Mammary epithelial cell (primary cell): ENCODE measurements around the gene EARS2.

Source experiments
- EZH2 ChIP-seq: IDR thresholded peaks from 2 replicates; pipeline ENCODE4 v1.6.1; 2012; ENCODE audit warnings: low read length, inconsistent platforms, borderline replicate concordance
- TF ChIP-seq, protein P1 (sequence below), 2 donors: IDR thresholded peaks in 1 of 2; conservative IDR thresholded peaks in 1 of 2; 2 replicates each; pipeline ENCODE4 v1.5.1; 2011 to 2012; ENCODE audit warnings: inconsistent platforms in 2 of 2, low read length in 2 of 2, mild to moderate bottlenecking in 2 of 2, control low read depth in 1 of 2, low read depth in 1 of 2; ENCODE audit not compliant: insufficient read depth in 1 of 2; ENCODE audit errors: extremely low read depth in 1 of 2

DNA sequence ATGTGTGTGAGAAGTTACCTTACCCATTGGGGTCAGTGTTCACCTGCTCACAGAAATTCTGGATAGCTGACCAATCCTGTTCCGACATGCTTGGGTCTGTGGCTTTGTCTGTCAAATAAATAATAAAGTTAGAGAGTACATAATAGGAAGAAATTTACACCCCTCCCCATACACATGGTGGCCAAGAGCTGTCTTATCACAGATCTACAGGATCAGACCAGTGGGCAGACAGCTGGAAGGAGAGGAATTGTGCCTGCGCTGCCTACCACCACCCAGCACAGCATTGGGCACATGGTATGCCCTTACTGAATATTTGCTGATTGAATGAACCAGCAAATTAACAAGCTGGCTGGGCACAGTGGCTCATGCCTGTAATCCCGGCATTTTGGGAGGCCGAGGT lies 61.5 kb downstream of the EARS2 start:
- TF ChIP-seq, protein P1, sequence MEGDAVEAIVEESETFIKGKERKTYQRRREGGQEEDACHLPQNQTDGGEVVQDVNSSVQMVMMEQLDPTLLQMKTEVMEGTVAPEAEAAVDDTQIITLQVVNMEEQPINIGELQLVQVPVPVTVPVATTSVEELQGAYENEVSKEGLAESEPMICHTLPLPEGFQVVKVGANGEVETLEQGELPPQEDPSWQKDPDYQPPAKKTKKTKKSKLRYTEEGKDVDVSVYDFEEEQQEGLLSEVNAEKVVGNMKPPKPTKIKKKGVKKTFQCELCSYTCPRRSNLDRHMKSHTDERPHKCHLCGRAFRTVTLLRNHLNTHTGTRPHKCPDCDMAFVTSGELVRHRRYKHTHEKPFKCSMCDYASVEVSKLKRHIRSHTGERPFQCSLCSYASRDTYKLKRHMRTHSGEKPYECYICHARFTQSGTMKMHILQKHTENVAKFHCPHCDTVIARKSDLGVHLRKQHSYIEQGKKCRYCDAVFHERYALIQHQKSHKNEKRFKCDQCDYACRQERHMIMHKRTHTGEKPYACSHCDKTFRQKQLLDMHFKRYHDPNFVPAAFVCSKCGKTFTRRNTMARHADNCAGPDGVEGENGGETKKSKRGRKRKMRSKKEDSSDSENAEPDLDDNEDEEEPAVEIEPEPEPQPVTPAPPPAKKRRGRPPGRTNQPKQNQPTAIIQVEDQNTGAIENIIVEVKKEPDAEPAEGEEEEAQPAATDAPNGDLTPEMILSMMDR (conservative IDR thresholded peaks at IDR 0.05 in 1 of 2, IDR thresholded peaks at IDR 0.05 in 1 of 2; ENCODE audit: extremely low read depth in 1 of 2, insufficient read depth in 1 of 2, low read depth in 1 of 2, low read length in 2 of 2): no peak
- no peak for TF ChIP-seq EZH2
